Panc1 (cell line): ENCODE measurements around the gene DCAF4. TPM values are rescaled to one million over a fixed set of nuclear protein-coding genes. Genes with fewer than 3 reads are reported as not detected.

ENCODE experiments used
- ATAC-seq: fragments of 200-7000 bp; cut with Tn5 transposase; 2 replicates; pipeline ENCODE4 v1.9.1; 2020; ENCODE audit warnings: mild to moderate bottlenecking, moderate library complexity
- BruUV-seq: library from RNA; stranded (reverse); fragments of 400-500 nt; replicated peaks from 2 replicates; lab custom pipeline; 2021; lab: Mats Ljungman, UMichigan
- CTCF ChIA-PET: fragments of 300-600 bp; sonication (Branson Sonifier 250); formaldehyde crosslinking; loops from one replicate; lab custom pipeline; 2022; ENCODE audit warnings: antibody characterized with exemption; lab: Charles Lee
- POLR2A ChIA-PET: fragments of 300-600 bp; sonication (Branson Sonifier 250); formaldehyde crosslinking; loops from one replicate; lab custom pipeline; 2022; ENCODE audit warnings: antibody characterized with exemption; lab: Charles Lee
- DNase-seq: peaks from one replicate; pipeline ENCODE4 v3.0.0-alpha.2; 2010; ENCODE audit warnings: low read depth, low spot score
- H3K27ac ChIP-seq: 2 replicates; pipeline ENCODE4 v1.5.1; 2011; ENCODE audit warnings: mild to moderate bottlenecking, low read length, inconsistent platforms
- H3K27me3 ChIP-seq: fragments of 200-500 bp; sonication (Bioruptor generic); 2 replicates; pipeline ENCODE4 v1.6.0; 2014; ENCODE audit warnings: low read length, inconsistent platforms; ENCODE audit not compliant: control insufficient read depth, insufficient read depth
- H3K36me3 ChIP-seq: fragments of 200-500 bp; sonication (Bioruptor generic); 2 replicates; pipeline ENCODE4 v1.5.1; 2014; ENCODE audit warnings: inconsistent platforms, mild to moderate bottlenecking, low read length, moderate library complexity; ENCODE audit not compliant: control insufficient read depth, insufficient read depth
- H3K4me1 ChIP-seq: 2 replicates; pipeline ENCODE4 v1.5.1; 2011; ENCODE audit warnings: inconsistent platforms, mild to moderate bottlenecking, low read length, moderate library complexity; ENCODE audit not compliant: control insufficient read depth, insufficient read depth
- H3K4me3 ChIP-seq, 2 experiments: 2 replicates each; pipeline ENCODE4 v1.5.1; 2011 to 2012; ENCODE audit warnings: low read depth in 2 of 2, low read length in 2 of 2, mild to moderate bottlenecking in 2 of 2, inconsistent platforms in 1 of 2, moderate library complexity in 1 of 2
- H3K9me3 ChIP-seq: fragments of 200-500 bp; sonication (Bioruptor generic); 2 replicates; pipeline ENCODE4 v1.5.1; 2014; ENCODE audit warnings: low read depth, mild to moderate bottlenecking, inconsistent platforms, low read length, moderate library complexity; ENCODE audit not compliant: control insufficient read depth, insufficient read depth
- POLR2AphosphoS5 ChIP-seq: IDR thresholded peaks from 2 replicates; pipeline ENCODE4 v1.6.1; 2012; ENCODE audit warnings: mild to moderate bottlenecking, low read depth, low read length, moderate library complexity
- SIN3A ChIP-seq: IDR thresholded peaks from 2 replicates; pipeline ENCODE4 v1.6.1; 2012; ENCODE audit warnings: low read depth, mild to moderate bottlenecking, low read length, moderate library complexity, borderline replicate concordance; ENCODE audit not compliant: insufficient read depth
- TCF7L2 ChIP-seq: IDR thresholded peaks from 2 replicates; pipeline ENCODE4 v1.6.1; 2011; ENCODE audit warnings: mild to moderate bottlenecking, low read depth, low read length, inconsistent platforms
- in situ Hi-C: cut with HindIII; loops from 2 replicates; pipeline ENCODE4 v1.10.0; 2016; ENCODE audit warnings: low sequenced_read_pairs, low pct_unique_long_range_greater_than_20kb
- intact Hi-C: fragments of 100-400 bp; cut with micrococcal nuclease; formaldehyde crosslinking; loops from one replicate; pipeline ENCODE4 v1.10.0; 2022; ENCODE audit not compliant: unreplicated experiment
- total RNA-seq: library from RNA; stranded (reverse); gene quantifications from one replicate; pipeline ENCODE4 v1.2.1, GENCODE V29; 2021; ENCODE audit not compliant: unreplicated experiment
- TF ChIP-seq, protein P1 (sequence below), 2 experiments: IDR thresholded peaks; 2 replicates each; pipeline ENCODE4 v1.6.1; 2011 to 2012; ENCODE audit warnings: low read depth in 2 of 2, control low read depth in 1 of 2, low read length in 1 of 2, mild to moderate bottlenecking in 1 of 2, moderate library complexity in 1 of 2; ENCODE audit not compliant: insufficient read depth in 1 of 2
- TF ChIP-seq, protein P2 (sequence below): fragments of 450-650 bp; IDR thresholded peaks from 2 replicates; pipeline ENCODE4 v1.5.1; 2017; ENCODE audit warnings: mild to moderate bottlenecking

DCAF4 gene
- total RNA-seq, 1 experiment from 2014 or later, result 18.2 TPM

DNA sequence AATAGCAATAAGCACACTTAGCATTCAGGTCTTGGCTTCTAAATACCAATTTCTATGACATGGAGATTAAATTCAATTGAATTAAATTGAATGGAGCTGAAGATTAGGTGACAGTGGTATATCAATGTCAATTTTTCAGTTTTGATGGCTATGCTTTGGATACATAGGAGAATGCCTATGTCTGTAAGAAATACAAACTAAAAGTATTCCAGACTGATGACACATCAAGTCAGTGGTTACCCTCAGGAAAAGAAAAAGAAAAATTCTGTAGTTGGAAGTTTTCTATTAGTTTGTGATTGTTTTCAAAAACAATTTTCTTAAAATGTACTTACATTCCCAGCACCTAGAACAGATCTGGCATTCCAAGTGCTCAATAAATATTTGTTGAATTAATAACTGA lies 4.9 kb upstream of the DCAF4 start:
- no peaks in the 10 kb centered on the region for H3K9me3 ChIP-seq
- ATAC-seq (no peak), DNase-seq (no peak)
- no TSS peak for BruUV-seq
- ChIA-PET CTCF (interaction anchor here (0.5 kb wide), 1 partner anchor 89 kb away, joined by 6 read pairs; no protein-coding TSS in a partner anchor), POLR2A (no interaction called here)
- 0 out of 2 replicates have a peak, but pooled peaks cover 2% of the 10 kb centered on the region for H3K27me3 ChIP-seq
- no peak overlapping the region for H3K27ac ChIP-seq
- H3K4me3 ChIP-seq, result no peak overlapping the region
- no peaks in the 10 kb centered on the region for H3K4me1 ChIP-seq
- TF ChIP-seq, protein P1, sequence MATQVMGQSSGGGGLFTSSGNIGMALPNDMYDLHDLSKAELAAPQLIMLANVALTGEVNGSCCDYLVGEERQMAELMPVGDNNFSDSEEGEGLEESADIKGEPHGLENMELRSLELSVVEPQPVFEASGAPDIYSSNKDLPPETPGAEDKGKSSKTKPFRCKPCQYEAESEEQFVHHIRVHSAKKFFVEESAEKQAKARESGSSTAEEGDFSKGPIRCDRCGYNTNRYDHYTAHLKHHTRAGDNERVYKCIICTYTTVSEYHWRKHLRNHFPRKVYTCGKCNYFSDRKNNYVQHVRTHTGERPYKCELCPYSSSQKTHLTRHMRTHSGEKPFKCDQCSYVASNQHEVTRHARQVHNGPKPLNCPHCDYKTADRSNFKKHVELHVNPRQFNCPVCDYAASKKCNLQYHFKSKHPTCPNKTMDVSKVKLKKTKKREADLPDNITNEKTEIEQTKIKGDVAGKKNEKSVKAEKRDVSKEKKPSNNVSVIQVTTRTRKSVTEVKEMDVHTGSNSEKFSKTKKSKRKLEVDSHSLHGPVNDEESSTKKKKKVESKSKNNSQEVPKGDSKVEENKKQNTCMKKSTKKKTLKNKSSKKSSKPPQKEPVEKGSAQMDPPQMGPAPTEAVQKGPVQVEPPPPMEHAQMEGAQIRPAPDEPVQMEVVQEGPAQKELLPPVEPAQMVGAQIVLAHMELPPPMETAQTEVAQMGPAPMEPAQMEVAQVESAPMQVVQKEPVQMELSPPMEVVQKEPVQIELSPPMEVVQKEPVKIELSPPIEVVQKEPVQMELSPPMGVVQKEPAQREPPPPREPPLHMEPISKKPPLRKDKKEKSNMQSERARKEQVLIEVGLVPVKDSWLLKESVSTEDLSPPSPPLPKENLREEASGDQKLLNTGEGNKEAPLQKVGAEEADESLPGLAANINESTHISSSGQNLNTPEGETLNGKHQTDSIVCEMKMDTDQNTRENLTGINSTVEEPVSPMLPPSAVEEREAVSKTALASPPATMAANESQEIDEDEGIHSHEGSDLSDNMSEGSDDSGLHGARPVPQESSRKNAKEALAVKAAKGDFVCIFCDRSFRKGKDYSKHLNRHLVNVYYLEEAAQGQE (IDR thresholded peaks at IDR 0.05; ENCODE audit: insufficient read depth in 1 of 2, low read depth in 2 of 2, low read length in 1 of 2), result no peak
- TF ChIP-seq SIN3A, result no peak
- TF ChIP-seq, protein P2, sequence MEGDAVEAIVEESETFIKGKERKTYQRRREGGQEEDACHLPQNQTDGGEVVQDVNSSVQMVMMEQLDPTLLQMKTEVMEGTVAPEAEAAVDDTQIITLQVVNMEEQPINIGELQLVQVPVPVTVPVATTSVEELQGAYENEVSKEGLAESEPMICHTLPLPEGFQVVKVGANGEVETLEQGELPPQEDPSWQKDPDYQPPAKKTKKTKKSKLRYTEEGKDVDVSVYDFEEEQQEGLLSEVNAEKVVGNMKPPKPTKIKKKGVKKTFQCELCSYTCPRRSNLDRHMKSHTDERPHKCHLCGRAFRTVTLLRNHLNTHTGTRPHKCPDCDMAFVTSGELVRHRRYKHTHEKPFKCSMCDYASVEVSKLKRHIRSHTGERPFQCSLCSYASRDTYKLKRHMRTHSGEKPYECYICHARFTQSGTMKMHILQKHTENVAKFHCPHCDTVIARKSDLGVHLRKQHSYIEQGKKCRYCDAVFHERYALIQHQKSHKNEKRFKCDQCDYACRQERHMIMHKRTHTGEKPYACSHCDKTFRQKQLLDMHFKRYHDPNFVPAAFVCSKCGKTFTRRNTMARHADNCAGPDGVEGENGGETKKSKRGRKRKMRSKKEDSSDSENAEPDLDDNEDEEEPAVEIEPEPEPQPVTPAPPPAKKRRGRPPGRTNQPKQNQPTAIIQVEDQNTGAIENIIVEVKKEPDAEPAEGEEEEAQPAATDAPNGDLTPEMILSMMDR, result no peak
- no peak for TF ChIP-seq TCF7L2
- TF ChIP-seq POLR2AphosphoS5, result no peak
- H3K36me3 ChIP-seq, result no peaks in the 10 kb centered on the region
- intact Hi-C loops, result no loop called here
- in situ Hi-C loops, result no loop called here

DNA sequence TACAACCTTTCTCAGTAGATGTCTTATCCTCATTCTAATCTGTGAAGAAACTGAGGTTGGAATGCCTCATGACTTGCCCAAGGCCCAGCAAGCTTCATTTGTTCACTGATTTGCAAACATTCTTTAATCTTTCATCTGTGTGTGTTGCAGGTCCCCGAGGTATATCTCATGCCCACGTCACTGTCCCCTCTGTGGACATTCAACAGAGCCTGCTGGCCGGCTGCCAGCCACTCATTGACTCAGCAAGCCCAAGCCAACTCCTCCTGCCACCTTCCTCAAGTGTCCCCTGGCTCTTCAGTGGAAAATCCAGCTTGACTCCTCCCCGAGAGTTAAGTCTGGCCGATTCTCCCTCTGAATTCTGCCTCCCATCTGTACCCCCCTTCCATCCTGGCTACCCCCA lies 1.9 kb upstream of the DCAF4 start:
- no peak for TF ChIP-seq SIN3A
- no peak for TF ChIP-seq TCF7L2
- no peak for TF ChIP-seq POLR2AphosphoS5
- TF ChIP-seq, protein P1 (IDR thresholded peaks at IDR 0.05; ENCODE audit: insufficient read depth in 1 of 2, low read depth in 2 of 2, low read length in 1 of 2), result no peak
- TF ChIP-seq, protein P2, result no peak
- ATAC-seq, result no peak
- Histone ChIP-seq H3K27me3 (no peaks in the 10 kb centered on the region), H3K27ac (no peak overlapping the region), H3K36me3 (no peaks in the 10 kb centered on the region), H3K9me3 (no peaks in the 10 kb centered on the region), H3K4me1 (no peaks in the 10 kb centered on the region; the same call in 1 of the 2 replicates), H3K4me3 (no peak overlapping the region)
- ChIA-PET CTCF (no interaction called here), POLR2A (no interaction called here)
- in situ Hi-C loops, result no loop called here
- DNase-seq, result no peak
- intact Hi-C loops, result no loop called here
- BruUV-seq, result no TSS peak
